ENCODE results near the gene RHOBTB3.

The RHOBTB3 gene

DNA sequence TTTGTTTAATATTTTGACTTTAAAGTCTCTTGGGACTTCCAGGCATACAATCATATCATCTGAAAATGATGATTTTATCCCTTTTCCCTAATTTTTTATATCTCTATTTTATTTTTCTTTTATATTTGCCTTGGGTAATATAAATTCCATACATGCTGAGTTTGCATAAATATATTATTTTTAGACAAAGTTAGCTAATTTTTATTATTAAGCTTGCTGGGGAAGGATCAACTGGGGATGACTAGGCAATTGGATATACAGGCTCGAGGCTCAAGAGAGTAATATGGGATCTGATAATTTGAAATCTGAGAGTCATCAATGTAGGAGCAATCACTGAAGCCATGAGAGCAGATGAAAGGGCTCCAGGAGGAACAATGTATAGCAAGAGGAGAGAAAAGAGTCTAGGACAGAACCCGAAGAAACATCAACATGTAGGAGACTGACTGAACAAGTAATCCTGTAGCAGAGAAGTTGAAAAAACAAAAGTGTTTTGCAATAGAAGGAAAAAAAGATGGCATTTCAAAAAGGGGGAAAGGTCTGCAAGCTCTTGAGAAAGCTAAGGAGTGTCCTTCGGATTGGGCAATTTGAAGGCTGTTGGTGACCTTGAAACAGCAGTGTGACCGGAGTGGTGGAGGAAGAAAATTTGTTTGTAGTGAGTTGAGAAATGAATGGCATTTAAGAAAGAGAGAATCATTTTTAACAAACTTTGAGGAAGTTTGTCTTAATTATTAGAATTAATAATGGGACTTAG is 17.0 kb upstream of the RHOBTB3 start:
- DNase-seq = no peak

DNA sequence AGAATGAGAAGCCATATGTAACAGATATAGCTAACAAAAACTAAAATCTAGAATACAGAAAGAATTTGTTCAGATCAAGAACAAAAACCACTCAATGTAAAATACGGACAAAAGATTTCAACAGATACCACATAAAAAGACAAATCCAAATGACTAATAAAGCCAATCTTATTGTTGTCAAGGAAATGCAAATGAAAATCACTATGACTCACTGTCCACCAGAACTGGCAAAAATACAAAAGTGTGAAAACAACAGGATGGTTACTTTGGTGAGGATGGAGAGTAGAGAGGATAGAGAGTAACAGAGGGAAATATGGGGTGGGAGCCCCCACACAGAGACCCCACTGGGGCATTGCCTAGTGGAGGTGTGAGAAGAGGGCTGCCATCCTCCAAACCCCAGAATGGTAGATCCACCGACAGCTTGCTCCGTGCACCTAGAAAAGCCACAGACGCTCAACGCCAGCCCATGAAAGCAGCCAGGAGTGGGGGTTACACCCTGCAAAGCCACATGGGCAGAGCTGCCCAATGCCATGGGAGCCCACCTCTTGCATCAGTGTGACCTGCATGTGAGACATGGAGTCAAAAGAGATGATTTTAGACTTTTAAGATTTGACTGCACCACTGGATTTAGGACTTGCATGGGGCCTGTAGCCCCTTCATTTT is 15.2 kb upstream of the RHOBTB3 start:
- no peak for DNase-seq

DNA sequence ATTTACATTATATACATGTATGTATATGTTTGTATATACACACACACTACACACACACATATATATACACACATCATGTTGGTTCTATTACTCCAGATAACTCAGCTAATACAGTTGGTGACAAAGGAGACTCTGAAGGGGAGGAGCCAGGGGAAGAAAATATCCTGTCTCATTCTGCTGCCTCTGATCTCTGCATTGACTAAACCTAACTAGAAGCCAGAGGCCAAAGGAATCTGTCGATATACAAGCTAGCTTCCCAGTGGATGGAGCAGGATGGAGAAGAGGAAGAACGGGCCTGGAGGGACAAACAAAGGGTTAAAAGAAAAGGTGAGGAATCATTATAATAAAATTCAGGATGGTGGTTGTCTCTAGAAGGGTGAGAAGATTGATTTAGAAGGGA is 13.7 kb upstream of the RHOBTB3 start:
- no peak for DNase-seq

DNA sequence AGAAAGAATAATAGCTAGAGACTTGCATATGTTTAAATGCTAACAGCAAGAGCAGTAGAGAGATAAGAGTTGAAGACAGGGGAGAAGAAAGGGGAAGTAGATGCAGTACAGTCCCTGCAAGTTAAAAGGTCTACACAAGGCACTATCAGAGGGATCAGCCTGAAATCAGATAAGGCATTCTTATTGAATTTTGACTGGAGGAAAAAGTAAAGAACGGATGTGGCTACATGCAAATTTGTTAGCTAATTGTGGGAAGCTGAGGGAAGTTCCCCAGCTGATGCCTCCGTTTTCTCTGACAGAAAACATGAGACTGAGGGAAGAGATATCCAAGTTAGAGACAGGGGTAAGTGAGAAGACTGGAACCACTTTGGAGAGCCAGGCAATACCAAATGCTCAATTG is 12.9 kb upstream of the RHOBTB3 start:
- DNase-seq = no peak

DNA sequence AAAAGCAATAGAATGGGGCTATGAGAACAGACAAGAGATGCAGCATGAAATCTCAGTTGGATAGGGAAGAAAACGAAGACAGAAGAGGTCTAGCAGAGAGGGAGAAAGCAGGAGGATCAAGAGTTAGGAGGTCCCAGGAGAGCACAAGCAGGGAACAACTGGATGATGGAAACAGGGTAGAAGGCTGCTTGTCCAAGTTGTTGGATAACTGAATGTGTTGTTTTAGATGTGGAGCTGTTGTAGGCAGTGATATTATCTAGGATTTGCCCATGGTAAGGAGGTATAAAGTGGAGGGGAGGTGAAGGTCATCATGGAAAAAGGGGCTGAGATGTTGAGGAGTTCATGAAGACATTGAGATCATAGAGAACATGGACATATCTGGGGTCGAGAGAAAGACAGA is 12.4 kb upstream of the RHOBTB3 start:
- no peak for DNase-seq

DNA sequence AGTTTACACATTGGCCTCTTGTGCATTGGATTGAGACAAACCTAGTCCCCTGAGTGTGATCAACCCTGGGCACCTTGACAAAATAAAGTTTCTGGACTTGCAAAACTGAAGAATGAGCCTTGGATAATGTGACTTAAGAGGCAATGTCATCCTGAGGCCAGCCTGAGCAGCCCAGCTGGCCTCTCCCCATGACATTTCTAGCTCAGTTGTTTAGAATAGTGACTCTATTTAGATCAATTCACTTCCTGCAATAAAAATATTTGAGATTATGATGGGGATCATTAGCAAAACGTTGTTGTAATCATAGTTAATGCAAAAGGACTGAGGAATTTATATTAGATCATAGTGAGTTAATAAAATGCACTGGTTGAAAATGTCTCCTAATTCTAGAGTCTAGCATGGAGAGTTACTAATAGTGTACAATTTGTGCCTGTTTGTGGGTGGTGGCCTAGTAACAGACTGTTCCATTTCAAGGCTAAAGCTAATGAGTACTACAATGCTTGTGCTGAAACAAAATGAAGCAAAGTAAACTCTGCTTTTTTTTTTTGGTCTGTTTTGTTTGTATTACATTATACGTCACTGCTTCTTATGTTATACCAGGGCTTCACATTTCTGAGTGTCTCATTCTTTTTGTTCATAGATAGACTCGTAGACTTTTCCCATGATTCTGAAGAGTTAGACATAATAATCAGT is 10.9 kb upstream of the RHOBTB3 start:
- no peak for DNase-seq

DNA sequence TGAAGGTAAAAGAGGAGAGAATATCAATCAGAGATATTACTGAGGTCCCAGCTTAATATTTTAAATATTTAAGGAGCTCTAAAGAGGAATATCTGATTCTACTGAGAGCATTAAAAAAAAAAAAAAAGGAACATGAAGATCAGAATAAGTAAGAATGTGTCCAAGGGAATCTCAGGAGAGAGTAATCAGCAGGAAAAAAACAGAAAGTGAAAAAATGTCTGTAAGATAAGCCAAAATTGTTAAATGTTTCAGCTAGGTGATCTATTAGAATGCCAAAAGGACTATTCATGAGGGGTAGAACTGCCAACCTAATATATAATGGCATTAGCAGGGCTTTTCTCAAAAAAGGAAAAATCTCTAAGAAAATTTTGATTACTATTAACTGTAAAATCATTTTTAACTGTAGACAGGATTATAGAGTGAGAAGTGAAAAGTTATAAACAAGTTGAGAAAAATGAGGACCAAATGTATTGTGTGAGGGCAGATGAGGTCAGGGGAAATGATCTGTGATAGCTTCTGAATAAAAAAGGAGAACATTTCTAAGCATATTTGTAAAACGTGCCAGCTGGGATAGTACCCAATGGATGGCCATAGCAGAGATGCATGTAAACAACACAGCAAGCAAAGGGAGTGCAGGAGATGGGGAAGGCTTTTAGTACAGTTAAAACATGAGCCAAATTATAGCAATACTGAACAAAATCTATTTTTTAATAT is 9.4 kb upstream of the RHOBTB3 start:
- no peak for DNase-seq

DNA sequence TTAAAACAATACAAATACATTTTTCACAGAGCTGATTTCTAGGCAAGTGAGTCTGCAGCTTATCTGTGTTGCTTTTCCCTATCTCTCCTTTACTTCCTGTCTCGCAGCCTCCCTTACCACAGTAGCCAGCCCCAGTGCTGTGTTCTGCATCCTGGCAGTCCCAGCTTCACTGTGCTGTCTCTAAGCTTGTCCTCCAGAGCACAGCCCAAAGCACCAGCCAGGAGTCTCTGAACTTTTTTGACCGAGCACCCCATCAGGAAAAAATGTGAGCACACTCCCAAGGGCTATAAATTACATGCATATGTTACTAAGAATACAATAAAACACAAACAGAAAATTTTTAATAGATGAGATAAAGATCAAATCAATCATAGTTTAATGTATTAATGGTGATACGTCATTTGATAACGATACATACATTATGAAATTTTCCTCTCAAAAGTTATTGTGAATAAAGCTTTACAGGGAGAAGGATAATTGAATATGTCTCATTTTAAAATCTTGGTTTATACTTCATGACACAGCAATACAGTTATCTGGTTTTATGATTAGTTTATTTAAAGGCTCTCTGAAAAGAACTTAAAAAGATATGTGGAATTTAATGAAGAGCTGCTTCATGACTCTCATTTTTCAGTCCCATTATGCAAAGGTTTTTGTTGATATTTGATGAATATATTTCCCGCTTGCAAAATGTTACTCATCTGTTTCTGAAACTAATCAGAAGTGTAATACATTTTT is 7.3 kb upstream of the RHOBTB3 start:
- no peak for DNase-seq

DNA sequence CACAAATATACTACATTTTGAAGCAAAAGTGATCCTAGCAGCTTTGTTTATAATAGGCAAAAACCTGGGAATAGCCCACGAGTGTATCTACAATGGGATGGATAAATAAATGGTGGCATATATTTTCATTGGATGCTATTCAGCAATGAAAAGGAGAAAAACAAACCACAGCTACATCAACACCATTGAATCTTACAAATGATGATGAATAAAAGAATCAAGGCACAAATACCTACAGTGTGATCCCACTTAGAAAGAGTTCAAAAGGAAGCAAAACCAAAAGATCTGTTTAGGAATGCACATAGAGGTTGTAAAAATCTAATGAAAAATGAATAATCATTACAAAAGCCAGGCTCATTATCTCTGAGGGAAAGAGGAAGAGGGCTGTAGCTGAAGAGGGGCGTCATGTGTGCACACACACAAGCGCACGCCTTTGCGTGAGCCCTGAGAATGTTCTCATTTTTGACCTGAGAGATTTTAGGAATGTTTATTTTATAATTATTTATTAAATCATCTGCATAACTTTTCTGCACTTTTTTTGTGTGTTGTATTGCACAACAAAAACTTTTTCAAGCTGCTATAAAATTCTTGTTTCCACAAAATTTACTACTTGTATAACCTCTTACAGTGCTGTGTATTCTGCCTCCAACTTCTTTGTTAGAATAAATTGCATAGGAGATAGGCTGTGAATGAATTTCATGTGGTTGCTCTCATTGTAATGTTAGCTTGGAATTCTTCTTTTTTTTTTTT is 5.9 kb upstream of the RHOBTB3 start:
- DNase-seq = no peak

DNA sequence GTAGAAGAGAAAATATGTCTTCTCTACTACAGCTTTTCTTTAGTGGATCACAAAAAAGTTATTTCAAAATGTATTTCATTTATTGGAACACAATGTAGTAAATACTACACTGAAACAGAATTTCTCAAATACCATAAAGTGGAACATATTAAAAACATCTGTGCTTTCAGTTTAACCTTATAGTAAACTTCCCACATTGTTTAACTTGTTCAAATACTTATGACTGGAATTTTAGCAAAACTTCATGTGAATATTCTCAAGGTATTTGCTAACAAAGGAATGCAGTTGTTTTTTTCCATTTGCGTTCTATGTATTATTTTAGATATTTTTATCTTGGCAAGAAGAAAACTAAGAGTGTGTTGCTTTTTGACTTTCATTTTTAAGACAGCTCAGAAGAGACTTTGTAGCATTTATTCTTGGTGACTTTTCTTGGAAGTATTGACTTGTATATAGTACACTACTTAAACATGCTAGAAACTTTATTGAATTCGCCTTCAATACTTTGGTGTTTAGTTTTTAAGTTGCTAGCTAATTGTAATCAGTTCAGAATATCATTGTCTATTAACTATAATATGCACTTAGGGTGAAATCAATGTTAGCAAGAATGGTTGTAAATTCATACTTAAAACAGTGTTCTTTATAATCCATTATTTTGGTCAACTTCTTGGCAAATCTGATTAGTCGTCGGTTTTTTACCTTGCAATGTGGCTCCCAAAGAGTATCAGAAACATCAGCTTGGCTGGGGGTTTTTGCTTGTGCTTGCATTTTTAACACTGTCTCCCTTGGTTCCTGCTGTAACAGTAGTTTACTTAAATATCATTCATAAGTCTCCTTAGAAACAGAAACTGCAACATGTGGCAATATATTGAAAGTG is 5.0 kb upstream of the RHOBTB3 start:
- no peak for DNase-seq

DNA sequence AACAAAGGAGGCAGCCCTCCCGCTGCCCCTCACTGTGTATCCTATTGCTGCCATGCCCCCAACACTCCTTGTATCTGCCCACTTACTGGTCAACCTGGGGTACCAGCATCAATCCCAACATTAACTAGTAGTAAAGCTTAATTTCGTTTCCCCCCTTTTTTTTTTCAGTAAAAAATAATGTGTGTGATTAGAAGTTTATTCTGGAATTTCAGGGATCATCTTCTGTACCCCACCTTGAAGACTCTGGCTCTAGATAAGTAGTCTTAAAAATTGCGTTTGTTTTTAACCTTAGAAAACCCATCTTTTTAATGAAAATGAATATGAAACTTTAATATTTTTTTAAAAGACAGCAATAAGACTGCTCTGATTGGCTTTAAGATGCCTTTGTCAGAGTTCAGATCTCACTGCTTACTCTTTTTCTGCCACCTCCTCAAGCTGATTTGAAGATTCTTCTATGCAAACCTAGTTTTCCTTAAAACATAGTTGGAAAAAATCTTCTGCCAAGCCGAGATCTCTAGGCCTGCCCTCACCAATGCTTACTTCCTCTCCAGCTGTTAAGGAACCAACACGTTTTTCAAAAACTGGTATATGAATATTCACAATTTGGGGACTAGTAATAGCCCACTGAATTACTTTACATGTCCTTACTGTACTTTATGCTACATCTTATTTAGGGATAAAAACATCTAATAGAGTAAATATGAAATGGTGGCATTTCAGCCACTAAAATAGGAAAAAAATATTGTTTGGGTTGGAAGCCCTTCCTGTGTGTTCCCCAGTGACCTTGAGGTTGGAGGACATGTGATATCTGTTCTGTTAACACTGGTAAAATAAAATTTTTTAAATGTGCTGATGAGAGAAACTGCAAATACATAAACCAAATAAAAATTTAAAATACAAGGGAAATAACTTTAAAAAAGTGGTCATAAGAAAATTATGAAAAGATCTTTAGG is 4.0 kb upstream of the RHOBTB3 start:
- DNase-seq = no peak

DNA sequence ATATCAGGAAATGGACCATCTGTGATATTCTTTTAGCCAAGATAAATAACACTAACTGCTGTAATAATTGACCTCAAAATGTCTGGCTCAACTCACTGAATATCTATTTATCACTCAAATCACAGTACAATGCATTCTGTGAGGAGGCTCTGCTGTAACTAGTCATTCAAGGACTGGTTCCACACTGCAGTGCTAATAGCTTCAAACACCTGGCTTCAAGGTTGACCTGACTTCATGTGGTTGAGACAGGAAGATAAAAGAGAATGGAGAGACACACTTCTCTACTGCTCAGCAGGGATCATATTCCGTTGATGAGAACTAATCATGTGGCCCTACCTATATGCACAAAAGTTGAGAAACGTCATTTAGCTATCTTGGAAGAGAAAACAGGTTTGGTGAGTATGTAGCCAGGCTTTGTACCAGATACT is 3.4 kb upstream of the RHOBTB3 start:
- no peak for DNase-seq

DNA sequence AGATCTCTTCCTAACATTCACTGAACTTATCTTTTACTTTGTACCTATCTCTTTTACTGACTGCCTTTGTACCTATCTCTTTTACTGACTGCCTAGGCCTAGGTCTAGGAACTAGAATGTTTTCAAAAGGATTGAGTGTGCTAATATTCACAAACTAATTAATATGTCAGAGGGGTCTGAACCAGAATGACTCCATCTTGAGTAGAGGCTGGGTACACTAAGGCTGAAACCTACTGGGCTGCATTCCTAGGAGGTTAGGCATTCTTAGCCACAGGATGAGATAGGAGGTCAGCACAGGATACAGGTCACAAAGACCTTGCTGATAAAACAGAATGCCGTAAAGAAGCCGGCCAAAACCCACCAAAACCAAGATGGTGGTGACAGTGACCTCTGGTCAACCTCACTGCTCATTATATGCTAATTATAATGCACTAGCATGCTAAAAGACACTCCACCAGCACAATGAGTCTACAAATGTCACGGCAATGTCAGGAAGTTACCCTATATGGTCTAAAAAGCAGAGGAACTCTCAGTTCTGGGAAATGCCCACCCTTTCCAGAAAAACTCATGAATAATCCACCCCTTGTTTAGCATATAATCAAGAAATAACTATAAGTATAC is 2.5 kb upstream of the RHOBTB3 start:
- DNase-seq = no peak

DNA sequence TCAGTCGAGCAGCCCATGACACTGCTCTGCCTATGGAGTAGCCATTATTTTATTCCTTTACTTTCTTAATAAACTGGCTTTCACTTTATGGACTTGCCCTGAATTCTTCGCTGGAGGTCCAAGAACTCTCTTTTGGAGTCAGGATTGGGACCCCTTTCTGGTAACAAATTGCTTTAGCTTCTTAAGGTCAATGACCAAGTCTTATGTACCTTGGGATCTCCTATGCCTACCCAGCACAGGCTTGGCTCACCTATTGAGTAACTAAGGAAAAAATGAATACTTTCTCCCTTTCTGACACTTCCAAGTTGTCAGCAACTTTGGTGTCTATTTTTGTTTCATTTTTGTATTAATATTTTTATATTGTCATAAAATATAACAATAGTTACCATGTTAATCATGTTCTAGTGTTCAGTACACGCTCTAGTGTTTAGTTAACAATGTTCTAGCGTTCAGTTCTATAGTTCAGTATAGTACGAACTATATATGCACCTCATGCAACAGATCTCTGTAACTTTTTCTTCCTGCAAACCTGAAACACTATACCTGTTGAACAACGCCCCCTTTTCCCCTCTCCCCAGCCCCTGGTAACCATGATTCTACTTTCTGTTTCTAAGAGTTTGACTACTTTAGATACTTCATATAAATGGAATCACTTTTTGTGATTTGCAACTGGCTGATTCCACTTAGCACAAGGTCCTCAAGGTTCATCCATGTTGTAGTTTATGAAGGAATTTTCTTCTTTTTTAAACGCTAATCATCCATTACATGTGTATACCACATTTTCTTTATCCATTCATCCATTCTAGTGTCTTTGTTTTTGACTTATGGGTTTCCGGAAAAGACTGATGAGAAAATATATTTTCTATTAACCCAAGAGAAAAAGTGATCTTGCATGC is 1.8 kb upstream of the RHOBTB3 start:
- DNase-seq = no peak

DNA sequence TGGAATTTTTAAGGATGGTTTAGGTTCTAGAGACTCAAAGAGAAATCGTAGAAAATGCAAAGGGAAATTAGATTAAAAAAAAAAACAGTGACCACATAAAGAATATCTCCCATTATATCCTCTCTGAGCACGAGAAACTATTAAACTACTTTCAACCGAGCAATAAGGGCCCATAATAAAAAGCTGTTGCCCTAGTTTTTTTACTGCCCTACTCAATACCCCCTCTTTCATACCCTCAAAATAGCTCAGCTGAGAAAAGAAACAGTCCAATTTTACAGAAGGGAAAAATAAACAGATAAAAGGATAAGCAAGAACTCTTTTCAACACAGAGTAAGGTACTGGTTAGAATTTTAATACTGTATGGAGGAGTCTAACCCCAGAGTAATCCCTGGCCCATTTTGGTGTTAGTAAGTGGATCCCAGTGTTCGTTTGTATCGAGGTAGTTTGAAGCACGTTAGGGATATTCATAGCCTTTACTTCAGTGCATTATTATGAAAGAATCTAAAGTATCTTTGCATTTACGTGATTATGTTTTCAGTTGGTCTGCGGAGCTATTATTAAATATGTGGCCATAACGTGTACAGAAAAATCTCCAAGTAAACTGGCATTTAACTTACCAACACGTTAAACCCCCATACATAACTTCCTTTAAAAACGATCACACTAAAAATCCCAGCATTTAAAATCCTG is 980 bp upstream of the RHOBTB3 start:
- DNase-seq = peak; percentile 5

DNA sequence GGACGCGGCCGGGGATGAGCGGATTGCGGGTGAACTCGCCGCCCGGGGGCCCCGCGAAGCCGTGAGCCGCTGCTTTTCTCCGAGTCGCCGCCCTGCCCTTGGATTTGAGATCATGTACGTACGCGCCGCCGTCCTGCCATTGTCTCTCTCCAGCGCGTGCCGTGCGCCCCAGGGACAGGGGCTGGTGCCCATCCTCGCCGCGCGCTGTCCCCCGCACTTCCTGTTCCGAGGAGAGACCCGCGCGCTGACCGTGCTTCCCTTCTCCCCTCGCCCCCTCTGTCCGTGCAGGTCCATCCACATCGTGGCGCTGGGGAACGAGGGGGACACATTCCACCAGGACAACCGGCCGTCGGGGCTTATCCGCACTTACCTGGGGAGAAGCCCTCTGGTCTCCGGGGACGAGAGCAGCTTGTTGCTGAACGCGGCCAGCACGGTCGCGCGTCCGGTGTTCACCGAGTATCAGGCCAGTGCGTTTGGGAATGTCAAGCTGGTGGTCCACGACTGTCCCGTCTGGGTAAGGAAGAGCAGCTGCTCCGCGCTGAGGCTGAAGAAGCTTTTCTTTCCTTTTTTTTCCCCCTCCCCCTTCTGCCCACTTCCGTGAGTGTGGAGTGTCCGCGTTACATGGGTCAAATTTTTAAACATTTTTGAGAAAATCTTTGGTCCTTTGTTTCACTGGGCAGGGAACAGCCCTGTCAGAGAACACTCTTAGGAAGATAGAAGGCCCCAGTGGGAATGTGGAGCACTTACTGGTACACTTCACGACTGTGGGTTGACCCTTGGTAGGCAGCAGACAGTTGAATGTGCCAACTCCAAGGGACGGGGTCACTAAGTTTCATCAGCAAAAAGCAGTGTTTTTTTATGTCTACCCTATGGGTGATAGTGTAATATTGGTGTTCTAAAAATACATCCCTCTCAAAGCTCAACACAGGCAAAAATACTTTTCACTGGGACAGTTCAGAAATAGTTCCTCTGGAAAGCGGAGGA is 727 bp downstream of the RHOBTB3 start:
- DNase-seq = peak; percentile 55
